GM21723 (cell line): Measurements from ENCODE around the gene EOLA1.
A peak's percentile ranks its signal among the peaks of the same experiment; 100 is the strongest.
"Not testable (repeated sequence)": the region's sequence is repeated elsewhere in the genome, so short reads cannot be mapped to it uniquely, and the experiment has no call there.

Experiments used
- ATAC-seq: cut with Tn5 transposase; IDR thresholded peaks from one replicate; pipeline ENCODE4 v1.9.1; 2021; ENCODE audit warnings: mild to moderate bottlenecking, moderate library complexity; ENCODE audit not compliant: unreplicated experiment

Gene EOLA1

DNA sequence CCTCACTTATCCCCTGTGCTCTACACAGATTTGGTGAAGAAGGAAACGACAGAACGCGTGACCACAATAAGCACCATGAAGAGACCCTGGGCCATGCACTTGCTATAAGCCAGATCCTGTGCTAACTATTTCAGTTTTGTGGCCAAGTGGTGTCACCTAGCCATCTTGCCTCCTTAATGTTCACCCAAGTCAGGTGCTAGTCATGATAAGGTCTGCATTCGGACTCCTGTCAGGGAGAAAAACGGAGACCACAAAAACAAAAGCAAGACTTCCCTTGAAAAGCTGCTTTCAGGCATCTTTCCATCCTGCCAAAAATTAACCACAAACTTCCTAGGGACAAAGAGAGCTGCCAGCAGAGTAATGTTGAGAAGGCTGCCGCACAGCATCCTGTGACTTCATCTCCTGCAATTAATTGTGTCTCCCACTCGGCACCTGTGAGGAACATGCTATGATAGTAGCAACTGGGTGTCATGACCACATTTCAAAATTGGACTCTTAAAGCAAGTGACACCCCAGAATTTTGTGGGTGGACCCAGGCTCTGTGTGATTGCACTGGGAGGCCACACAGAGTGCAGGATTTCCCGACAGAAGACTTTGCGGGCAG, 26.9 kb upstream of the EOLA1 start:
- ATAC-seq = no peak

DNA sequence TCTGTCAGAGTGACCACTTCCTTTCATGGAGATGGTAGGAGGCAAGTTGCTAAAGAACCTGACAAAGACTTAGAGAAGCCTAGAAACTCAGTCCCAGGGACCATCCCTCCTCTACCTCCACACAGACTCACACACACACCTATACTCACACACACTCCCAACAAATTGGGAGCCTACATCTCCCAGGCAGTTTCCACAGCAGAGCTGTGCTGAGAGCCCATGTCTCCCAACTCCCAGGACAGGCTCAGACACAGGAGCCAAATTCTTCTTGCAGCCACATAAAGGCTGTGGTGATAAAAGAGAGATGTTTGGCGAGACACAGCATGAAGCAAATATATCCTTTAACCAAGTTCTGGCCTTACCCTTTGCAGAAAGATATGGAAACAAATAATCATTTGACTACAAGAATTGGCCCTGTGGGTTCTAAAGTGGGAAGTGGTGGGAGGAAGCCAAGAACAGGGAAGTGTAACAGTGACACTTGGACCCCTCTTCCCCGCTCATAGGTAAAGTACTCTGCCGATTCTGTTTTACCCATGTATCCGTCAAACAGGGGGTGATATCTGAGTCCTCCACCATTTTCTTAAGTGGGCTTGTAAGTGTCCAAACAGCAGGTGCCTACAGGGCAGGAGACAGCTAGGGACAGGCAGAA, 24.7 kb upstream of the EOLA1 start:
- no peak for ATAC-seq

DNA sequence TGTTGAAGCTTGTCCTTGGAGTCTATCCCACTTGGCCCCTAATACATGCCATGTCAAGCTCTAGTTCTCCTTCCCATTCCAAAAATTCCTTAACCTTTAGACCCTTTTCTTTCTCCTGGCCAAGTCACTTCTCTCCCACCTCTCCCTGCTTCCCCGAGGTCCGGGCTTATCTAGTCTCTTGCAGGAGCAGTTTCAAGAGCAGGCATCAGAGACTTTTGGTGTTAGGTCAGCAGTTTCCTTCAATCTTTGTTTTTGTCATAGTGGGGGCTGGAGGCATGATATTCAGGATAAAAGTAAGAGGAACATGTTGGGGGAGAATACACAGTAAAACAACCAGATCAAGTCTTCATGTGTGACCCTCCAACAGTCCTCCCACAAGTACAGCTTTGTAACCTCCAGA, 24.2 kb upstream of the EOLA1 start:
- no peak for ATAC-seq

DNA sequence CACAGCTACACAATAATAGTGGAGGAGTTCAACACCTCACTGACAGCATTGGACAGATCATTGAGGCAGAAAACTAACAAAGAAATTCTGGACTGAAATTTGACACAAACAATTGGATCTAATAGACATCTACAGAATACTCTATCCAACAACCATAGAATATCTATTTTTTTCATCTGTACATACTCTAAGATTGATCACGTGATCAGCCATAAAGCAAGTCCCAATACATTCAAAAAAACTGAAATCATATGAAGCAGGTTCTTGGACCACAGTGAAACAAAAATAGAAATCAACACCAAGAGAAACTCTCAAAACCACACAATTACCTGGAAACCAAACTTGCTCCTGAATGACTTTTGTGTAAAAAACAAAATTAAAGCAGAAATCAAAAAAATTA, 23.5 kb upstream of the EOLA1 start:
- no peak for ATAC-seq

DNA sequence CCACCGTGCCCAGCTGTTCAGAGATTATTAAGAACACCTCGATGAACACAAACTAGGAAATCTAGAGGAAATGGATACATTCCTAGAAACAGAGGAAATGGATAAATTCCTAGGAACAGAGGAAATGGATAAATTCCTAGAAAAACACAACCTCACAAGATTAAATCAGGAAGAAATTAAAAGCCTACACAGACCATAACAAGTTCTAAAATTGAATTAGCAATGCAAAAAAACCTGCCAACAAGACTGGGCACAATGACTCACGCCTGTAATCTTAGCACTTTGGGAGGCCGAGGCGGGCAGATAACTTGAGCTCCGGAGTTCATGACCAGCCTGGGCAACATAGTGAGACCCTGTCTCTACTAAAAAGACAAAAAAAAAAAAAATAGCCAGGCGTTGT, 22.6 kb upstream of the EOLA1 start:
- no peak for ATAC-seq

DNA sequence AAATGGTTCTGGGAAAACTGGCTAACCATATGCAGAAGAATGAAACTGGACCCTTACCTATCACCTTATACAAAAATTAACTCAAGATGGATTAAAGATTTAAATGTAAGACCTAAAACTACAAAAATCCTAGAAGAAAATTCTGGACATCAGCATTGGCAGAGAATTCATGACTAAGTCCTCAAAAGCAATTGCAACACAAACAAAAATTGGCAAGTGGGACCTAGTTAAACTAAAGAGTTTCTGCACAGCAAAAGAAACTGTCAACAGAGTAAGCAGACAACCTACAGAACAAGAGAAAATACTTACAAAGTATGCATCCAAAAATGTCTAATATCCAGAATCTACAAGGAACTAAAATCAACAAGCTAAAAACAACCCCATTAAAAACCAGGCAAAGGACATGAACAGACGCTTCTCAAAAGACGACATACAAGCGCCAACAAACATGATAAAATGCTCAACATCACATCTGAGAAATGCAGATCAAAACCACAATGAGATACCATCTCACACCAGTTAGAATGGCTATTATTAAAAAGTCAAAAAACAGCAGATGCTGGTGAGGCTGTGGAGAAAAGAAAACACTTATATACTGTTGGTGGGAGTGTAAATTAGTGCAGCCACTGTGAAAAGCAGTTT, 20.1 kb upstream of the EOLA1 start:
- ATAC-seq = not testable (repeated sequence)

DNA sequence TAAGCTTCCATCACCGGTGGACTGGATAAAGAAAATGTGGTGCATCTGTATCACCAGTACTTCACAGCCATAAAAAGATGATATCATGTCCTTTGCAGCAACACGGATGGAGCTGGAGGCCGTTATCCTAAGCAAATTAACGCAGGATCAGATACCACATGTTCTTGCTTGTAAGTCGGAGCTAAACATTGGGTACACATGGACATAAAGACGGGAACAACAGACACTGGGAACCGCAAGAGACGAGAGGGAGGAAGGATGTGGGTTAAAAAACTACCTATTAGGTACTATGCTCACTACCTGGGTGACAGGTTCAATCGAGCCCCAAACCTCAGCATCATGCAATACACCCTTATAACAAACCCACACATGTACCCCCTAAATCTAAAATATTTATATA, 19.4 kb upstream of the EOLA1 start:
- no peak for ATAC-seq

DNA sequence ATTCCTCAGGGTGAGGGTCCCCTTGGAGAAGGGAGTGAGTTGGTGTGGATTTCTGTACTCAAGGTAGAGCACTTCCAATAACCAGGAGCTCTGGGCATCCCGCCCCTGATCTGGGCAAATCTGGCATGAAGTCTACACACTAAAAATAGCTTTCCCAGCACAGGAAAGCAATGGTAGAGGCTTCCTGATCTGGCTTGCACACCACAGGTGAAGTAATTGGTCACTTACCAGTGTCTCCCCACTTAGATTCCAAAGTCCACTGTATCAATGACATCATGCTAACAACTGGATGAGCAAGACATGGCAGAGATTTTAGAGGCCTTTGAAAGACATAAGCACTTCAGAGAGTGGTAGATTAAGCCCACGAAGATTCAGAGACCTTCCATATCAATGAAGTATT, 17.9 kb upstream of the EOLA1 start:
- ATAC-seq = no peak

DNA sequence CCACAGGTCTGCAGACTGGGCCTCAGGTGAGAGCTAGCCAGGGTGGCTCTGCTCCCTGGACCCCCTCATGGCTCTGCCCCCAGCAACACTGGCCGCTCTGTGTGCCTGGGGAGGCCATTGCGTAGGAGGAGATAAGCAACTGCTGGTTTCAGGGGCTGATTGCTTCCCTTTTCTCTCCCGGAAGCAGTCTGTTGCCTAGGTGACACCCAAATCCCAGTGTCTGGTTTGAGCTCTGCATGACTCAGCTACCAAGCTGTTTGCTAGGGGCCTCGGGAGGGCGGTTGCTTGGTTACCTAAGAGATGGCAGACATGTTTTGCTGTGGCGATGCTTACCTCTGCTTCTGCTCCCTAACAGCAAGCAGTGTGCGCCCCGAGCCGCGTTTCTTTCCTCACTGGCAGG, 15.4 kb upstream of the EOLA1 start:
- ATAC-seq = peak; percentile 91

DNA sequence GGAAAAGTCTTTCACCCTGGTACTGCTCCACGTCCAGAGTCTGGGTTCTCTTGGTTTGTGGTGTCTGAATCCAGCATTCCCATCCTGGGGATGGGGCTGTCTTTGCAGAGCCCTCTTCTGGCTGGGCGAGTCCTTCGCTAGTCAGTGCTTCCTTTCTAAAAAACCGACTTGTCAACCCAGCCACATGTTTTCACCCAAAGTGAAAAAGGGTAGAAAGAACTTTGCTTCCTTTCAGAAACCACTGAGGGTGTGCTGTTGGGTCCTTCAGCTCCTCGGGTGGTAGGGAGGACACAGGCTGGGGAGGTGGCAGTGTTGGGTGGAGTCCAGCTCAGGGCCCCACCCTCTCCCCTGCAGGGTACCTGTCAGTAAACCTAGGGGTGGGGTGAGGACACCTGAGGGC, 14.9 kb upstream of the EOLA1 start:
- ATAC-seq = peak; percentile 62

DNA sequence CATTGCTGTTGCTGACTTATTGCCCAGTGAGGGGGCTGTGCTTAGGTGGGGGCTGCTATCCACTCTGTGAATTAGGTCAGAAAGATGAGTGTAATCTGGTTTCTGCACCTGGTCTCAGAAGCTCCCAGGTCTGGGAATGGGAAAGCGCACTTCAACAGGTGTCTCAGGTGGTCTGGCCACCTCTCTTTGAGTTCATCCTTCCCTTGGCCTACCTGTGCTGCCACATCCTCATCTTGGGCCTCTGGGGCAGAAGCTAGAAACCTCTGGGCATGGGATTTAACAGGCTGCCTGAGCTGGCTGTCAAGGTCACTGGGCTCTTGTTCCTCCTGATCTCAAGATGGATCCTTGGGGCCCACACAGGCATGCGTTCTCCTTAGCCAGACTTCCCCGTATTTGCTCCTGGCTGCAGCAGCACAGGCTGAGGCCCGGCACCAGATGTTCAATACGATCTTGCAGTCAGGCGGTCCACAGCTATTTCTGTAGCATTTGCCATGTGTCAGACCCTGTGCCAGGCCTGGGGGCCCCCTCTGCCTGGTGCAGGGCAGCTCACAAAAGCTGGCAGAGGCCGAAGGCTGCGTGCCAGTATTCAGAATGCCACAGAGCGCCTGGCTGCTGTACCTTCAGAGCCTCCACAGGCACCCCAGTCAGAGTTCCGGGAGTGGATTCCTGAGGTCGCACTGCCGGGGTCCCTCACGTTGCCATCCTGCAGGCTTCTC, 14.3 kb upstream of the EOLA1 start:
- ATAC-seq = not testable (repeated sequence)

DNA sequence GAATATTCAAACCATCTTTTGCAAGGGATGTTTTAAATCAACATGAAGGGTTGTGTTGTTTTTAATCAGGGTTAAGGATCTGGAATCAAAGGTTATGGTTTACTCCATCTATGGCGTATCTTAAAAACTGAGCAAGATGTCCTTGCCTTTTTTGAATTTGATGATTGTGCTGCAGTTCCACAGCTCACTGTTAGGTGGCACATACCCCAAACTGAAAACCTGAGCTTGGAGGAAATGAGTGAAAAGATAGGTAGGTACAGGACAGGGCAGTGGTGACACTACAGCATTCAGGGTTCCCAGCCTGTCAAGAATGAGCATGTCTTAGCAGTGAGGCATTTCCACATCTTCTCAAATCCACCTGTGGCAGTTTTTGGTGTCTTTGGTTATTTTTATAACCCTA, 13.1 kb upstream of the EOLA1 start:
- ATAC-seq = peak; percentile 28

DNA sequence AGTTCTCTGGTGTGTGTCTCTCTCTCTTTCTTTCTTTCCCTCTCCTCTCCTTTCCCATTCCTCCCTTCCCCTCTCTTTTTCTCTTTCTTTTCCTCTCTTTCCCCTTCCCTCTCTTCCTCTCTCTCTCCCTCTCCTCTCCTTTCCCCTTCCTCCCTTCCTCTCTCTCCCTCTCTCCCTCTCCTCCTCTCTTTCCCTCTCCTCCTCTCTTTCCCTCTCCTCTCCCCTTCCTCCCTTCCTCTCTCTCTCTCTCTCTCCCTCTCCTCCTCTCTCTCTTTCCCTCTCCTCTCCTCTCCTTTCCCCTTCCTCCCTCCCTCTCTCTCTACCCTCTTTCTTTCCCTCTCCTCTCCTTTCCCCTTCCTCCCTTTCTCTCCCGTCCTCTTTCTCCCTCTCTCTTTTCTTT, 12.4 kb upstream of the EOLA1 start:
- no peak for ATAC-seq

DNA sequence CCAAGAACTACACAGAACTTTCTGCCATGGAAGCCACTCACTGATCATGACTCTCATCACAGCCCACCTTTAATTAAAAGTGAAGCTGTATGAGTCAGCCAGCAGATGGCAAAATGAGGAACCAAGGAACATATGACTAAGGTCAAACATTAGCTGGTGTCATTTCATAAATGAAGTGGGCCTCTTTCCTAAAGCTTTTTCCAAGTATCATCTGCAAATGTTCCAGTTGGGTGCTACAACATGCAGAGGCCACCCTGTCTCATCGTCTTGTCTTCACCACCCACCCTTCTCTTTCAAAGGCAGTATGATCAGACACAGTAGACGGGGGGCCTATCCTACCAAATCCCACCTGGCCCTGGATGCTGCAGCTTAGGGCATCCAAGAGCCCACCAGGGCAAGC, 9.2 kb upstream of the EOLA1 start:
- ATAC-seq = peak; percentile 68

DNA sequence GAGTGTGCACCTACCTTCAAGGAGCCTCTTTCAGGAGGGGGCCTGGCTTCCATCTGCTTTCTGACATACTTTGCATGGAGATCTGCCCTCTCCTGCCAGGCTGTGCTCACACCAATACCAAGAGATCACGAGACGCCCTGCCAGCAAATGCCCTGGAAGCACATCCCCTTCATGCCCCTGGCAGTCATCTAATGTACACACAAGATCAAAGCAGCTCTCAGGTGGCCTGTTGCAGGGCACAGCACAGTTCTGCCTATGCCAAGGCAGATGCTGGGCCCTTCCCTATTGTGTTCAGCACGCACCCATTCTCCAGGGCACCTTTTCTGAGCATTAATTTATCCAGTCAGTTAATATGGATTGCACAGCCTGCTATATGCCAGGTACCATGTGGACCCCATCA, 7.9 kb upstream of the EOLA1 start:
- ATAC-seq = not testable (repeated sequence)

DNA sequence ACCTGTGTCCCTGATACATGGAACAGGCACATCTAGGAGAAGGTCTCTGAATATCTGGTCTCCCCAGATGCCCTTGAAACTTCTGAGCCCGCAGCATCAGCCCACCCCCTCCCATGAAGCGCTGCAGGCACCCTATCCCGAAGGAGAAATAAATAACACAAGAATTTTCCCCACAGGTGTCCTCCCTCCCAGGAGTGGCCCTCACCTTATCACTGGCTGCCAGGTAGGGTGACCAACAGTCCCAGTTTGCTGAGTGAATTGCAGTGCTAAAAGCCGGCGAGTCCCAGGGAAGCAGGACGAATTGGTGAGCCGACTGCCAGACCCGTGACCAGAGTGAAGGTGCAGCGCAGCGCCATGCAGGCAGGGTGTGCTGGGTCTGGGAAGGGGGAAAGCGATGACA, 6.8 kb upstream of the EOLA1 start:
- ATAC-seq = not testable (repeated sequence)

DNA sequence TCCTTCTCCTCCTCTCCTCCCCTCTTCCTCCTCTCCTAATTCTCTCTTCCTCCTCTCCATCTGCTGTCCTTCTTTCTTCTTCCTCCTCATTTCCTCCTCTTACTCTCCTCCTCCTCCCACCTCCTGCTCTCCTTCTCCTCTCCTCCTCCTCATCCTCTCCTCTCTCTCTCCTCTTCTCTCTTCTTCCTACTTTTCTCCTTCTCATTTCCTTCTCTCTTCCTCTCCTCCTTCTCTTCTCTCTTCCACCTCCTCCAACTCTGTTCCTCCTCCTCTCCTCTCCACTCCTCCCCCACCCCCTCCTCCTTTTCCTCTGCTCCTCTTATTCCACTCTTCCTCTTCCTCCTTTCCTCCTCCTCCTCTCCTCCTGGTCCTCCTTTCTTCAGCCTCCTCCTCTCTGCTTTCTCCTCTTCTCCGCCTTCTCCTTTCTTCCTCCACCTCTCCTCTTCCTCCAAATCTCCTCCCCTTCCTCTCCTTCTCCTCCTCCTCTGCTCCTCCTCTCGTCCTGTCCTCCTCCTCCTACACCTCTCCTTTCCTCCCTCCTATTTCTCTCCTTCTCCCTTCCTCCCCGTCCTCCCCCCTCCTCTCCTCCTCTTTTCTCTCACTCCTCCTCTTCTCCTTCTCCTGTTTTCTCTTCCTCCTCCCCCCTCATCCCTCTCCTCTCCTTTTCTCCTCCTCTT, 5.7 kb upstream of the EOLA1 start:
- not testable (repeated sequence) for ATAC-seq

DNA sequence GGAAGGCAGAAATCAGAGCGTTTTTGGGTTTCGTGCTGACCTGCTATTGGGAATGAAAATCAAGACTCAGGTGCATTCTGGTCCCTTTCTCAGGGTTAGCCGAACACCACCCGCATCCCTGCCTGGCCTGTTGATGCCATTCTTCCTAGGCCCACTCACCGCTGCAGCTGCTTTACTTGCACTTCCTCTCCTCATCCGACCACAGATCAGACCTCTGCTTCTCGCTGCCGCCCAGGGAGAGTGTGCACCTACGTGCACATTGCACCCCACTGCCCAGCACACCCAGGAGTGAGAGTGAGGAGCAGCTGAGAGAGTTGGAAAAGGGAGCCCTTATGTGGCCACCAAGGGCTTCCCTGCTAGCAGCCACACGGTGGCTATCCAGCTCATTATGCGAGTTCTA, 3.3 kb upstream of the EOLA1 start:
- ATAC-seq = not testable (repeated sequence)

DNA sequence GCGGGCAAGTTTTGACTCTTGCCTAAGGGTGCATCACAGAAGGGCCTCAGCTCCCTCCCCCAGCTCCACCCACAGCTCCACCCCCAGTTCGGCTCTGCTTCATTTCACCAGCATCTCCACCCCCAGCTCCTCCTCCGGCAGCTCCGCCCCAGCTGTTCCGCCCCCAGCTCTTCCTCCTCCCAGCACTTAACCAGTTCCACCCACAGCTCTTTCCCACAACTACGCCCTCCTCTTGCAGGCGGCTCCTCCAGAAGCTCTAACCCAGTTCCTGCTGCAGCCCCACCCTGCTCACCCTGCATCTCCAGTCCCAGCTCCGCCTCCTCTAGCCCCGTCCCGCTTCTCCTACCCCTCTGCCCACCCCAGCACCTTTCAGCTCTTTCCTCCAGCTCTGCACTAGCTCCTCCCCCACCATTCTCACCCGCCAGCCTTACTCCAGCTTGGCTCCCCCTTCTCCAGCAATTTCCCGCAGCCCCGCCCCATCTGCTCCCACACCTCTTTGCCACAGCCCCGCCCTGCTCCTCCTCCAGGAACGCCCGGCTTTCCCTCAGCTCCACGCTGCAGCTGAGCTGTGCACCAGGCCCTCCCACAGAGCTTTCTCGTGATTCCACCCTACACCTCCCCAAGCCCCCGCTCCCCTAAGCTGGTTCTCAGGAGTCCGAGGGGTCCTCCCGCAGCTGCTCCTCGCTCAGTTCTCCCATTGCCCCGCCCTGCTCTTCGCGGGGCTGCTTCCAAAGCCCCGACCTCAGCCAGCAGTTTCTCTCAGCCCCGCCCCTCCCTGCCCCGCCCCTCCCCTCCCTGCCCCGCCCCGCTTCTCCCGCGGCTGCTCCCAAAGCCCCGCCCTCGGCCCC, 1.3 kb upstream of the EOLA1 start:
- peak; percentile 43 for ATAC-seq

DNA sequence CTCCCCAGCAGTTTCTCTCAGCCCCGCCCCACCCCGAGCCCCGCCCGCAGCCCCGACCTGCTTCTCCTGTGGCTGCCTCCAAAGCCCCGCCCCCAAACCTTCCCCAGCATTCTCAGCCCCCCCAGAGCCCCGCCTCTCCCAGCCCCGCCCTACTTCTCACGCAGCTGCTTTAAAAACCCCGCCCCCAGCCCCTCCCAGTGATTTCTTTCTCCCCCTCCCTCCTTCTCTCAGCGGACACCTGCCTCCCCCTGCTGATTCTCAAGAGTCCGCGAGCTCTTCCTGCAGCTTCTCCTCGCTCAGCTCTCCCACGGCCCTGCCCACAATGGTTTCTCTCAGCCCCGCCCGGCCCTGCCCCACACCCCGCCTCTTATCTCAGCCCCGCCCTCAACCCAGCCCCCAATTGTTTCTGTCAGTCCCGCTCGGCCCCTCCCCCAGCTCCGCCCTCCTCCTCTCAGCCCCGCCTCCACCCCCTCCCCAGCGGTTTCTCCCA, 636 bp upstream of the EOLA1 start:
- no peak for ATAC-seq
